HEK293 (cell line): ENCODE measurements around the gene FAM83C.

Experiments used
- CTCF ChIA-PET: fragments of 350-600 bp; formaldehyde crosslinking; extraction: SDS; loops from one replicate; lab custom pipeline; 2021; ENCODE audit warnings: antibody characterized with exemption; lab: Yijun Ruan, JAX
- POLR2A ChIA-PET: fragments of 300-600 bp; formaldehyde crosslinking; extraction: SDS; loops from one replicate; lab custom pipeline; 2020; ENCODE audit warnings: antibody characterized with exemption, inconsistent platforms; lab: Yijun Ruan, JAX
- H3K27ac ChIP-seq: fragments of 200-500 bp; sonication (Bioruptor generic); 2 replicates; pipeline ENCODE4 v1.5.1; 2014; ENCODE audit warnings: low read depth, low read length, control low read depth, inconsistent platforms; ENCODE audit errors: extremely low read depth
- H3K36me3 ChIP-seq, 2 experiments: fragments of 200-500 bp in 1 of 2; sonication (Bioruptor generic) in 1 of 2; 1 replicate in 1 of 2; 2 replicates in 1 of 2; pipeline ENCODE4 v1.5.1; 2014 to 2017; ENCODE audit warnings: inconsistent platforms in 2 of 2, low read length in 2 of 2; ENCODE audit not compliant: control insufficient read depth in 2 of 2, insufficient read depth in 1 of 2
- H3K4me1 ChIP-seq: fragments of 200-500 bp; sonication (Bioruptor generic); 2 replicates; pipeline ENCODE4 v1.5.1; 2014; ENCODE audit warnings: mild to moderate bottlenecking, low read length, inconsistent platforms; ENCODE audit not compliant: control insufficient read depth, insufficient read depth
- H3K4me3 ChIP-seq: 2 replicates; pipeline ENCODE4 v1.5.1; 2011; ENCODE audit warnings: low read depth, mild to moderate bottlenecking, control low read depth, low read length, moderate library complexity
- H3K9me3 ChIP-seq: fragments of 200-500 bp; sonication (Bioruptor generic); 2 replicates; pipeline ENCODE4 v1.5.1; 2014; ENCODE audit warnings: low read depth, low read length, inconsistent platforms; ENCODE audit not compliant: control insufficient read depth, insufficient read depth
- EGR2 ChIP-seq: fragments of 450-650 bp; formaldehyde crosslinking; IDR thresholded peaks from 2 replicates; pipeline ENCODE4 v1.5.1; 2016; ENCODE audit warnings: low read depth, missing biosample characterization, missing genetic modification characterization
- GLIS2 ChIP-seq: fragments of 450-650 bp; formaldehyde crosslinking; IDR thresholded peaks from 2 replicates; pipeline ENCODE4 v1.5.1; 2016; ENCODE audit warnings: missing biosample characterization, missing genetic modification characterization
- HOXA7 ChIP-seq: sonication (generic); formaldehyde crosslinking; IDR thresholded peaks from 2 replicates; pipeline ENCODE4 v1.8.1; 2022; ENCODE audit warnings: missing genetic modification reagents, borderline replicate concordance
- SETDB1 ChIP-seq: IDR thresholded peaks from one replicate; pipeline ENCODE4 v1.6.1; 2017; ENCODE audit warnings: mild to moderate bottlenecking, low read length, moderate library complexity, mixed read lengths; ENCODE audit not compliant: insufficient read length
- ZNF114 ChIP-seq: fragments of 450-650 bp; formaldehyde crosslinking; IDR thresholded peaks from 2 replicates; pipeline ENCODE4 v1.5.0; 2017; ENCODE audit warnings: missing biosample characterization, missing genetic modification characterization
- ZNF132 ChIP-seq: fragments of 450-650 bp; formaldehyde crosslinking; IDR thresholded peaks from 2 replicates; pipeline ENCODE4 v1.5.1; 2017; ENCODE audit warnings: missing biosample characterization, missing genetic modification characterization, borderline replicate concordance
- ZNF138 ChIP-seq: fragments of 450-650 bp; formaldehyde crosslinking; IDR thresholded peaks from 2 replicates; pipeline ENCODE4 v1.5.1; 2016; ENCODE audit warnings: missing biosample characterization, missing genetic modification characterization, borderline replicate concordance
- ZNF16 ChIP-seq: fragments of 450-650 bp; formaldehyde crosslinking; IDR thresholded peaks from 2 replicates; pipeline ENCODE4 v1.5.1; 2016; ENCODE audit warnings: low read depth, missing biosample characterization, missing genetic modification characterization
- ZNF174 ChIP-seq: fragments of 450-650 bp; formaldehyde crosslinking; IDR thresholded peaks from 2 replicates; pipeline ENCODE4 v1.5.0; 2017; ENCODE audit warnings: missing biosample characterization, mild to moderate bottlenecking, missing genetic modification characterization
- ZNF23 ChIP-seq: fragments of 450-650 bp; formaldehyde crosslinking; IDR thresholded peaks from 2 replicates; pipeline ENCODE4 v1.5.1; 2016; ENCODE audit warnings: missing biosample characterization, missing genetic modification characterization, borderline replicate concordance
- ZNF311 ChIP-seq: fragments of 450-650 bp; formaldehyde crosslinking; IDR thresholded peaks from 2 replicates; pipeline ENCODE4 v1.5.1; 2017; ENCODE audit warnings: missing biosample characterization, missing genetic modification characterization, borderline replicate concordance
- ZNF37A ChIP-seq: fragments of 450-650 bp; IDR thresholded peaks from 2 replicates; pipeline ENCODE4 v1.5.1; 2018; ENCODE audit warnings: missing biosample characterization, missing genetic modification characterization
- ZNF544 ChIP-seq: fragments of 450-650 bp; formaldehyde crosslinking; IDR thresholded peaks from 2 replicates; pipeline ENCODE4 v1.5.0; 2017; ENCODE audit warnings: missing biosample characterization, missing genetic modification characterization
- ZNF600 ChIP-seq: fragments of 450-650 bp; formaldehyde crosslinking; IDR thresholded peaks from 2 replicates; pipeline ENCODE4 v1.5.1; 2016; ENCODE audit warnings: missing biosample characterization, missing genetic modification characterization
- ZNF837 ChIP-seq: fragments of 450-650 bp; formaldehyde crosslinking; IDR thresholded peaks from 2 replicates; pipeline ENCODE4 v1.5.1; 2016; ENCODE audit warnings: missing biosample characterization, missing genetic modification characterization
- TF ChIP-seq, protein P1 (sequence below): fragments of 450-650 bp; formaldehyde crosslinking; IDR thresholded peaks from 2 replicates; pipeline ENCODE4 v1.5.1; 2016; ENCODE audit warnings: missing biosample characterization, missing genetic modification characterization
- TF ChIP-seq, protein P2 (sequence below): fragments of 450-650 bp; formaldehyde crosslinking; IDR thresholded peaks from 2 replicates; pipeline ENCODE4 v1.5.1; 2016; ENCODE audit warnings: missing biosample characterization, missing genetic modification characterization
- TF ChIP-seq, protein P3 (sequence below): fragments of 450-650 bp; IDR thresholded peaks from 2 replicates; pipeline ENCODE4 v1.5.1; 2018; ENCODE audit warnings: missing biosample characterization, mild to moderate bottlenecking, missing genetic modification characterization
- TF ChIP-seq, protein P4 (sequence below): fragments of 450-650 bp; formaldehyde crosslinking; IDR thresholded peaks from 2 replicates; pipeline ENCODE4 v1.5.1; 2016; ENCODE audit warnings: missing biosample characterization, missing genetic modification characterization, low read depth

The FAM83C gene

GRCh38 chr20:35305682-35306556, 13.7 kb upstream of the FAM83C start (continued):
- TF ChIP-seq ZNF174 (tag by site-specific recombination), result no peak
- no peak for TF ChIP-seq ZNF37A (tag by site-specific recombination)
- no peak for TF ChIP-seq ZNF837 (tag by site-specific recombination)
- TF ChIP-seq ZNF311 (tag by site-specific recombination), result no peak
- TF ChIP-seq SETDB1, result no peak
- peak; percentile 81 for TF ChIP-seq GLIS2
- TF ChIP-seq ZNF132 (tag by site-specific recombination), result no peak
- no peak for TF ChIP-seq ZNF138 (tag by site-specific recombination)
- no peak for TF ChIP-seq ZNF23 (tag by site-specific recombination)
- TF ChIP-seq, protein P1, sequence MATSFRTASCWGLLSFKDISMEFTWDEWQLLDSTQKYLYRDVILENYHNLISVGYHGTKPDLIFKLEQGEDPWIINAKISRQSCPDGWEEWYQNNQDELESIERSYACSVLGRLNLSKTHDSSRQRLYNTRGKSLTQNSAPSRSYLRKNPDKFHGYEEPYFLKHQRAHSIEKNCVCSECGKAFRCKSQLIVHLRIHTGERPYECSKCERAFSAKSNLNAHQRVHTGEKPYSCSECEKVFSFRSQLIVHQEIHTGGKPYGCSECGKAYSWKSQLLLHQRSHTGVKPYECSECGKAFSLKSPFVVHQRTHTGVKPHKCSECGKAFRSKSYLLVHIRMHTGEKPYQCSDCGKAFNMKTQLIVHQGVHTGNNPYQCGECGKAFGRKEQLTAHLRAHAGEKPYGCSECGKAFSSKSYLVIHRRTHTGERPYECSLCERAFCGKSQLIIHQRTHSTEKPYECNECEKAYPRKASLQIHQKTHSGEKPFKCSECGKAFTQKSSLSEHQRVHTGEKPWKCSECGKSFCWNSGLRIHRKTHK (tag by site-specific recombination), result no peak
- TF ChIP-seq EGR2, result no peak
- TF ChIP-seq ZNF16 (tag by site-specific recombination), result no peak
- peak; percentile 84 for TF ChIP-seq ZNF600 (tag by site-specific recombination)
- TF ChIP-seq HOXA7 (CRISPR knock-in tag), result no peak
- TF ChIP-seq ZNF544 (tag by site-specific recombination), result no peak
- TF ChIP-seq ZNF114 (tag by site-specific recombination), result no peak
- TF ChIP-seq, protein P2, sequence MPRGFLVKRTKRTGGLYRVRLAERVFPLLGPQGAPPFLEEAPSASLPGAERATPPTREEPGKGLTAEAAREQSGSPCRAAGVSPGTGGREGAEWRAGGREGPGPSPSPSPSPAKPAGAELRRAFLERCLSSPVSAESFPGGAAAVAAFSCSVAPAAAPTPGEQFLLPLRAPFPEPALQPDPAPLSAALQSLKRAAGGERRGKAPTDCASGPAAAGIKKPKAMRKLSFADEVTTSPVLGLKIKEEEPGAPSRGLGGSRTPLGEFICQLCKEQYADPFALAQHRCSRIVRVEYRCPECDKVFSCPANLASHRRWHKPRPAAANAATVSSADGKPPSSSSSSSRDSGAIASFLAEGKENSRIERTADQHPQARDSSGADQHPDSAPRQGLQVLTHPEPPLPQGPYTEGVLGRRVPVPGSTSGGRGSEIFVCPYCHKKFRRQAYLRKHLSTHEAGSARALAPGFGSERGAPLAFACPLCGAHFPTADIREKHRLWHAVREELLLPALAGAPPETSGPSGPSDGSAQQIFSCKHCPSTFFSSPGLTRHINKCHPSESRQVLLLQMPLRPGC (tag by site-specific recombination), result peak; percentile 66; the same call in 1 of the 2 replicates
- TF ChIP-seq, protein P3, sequence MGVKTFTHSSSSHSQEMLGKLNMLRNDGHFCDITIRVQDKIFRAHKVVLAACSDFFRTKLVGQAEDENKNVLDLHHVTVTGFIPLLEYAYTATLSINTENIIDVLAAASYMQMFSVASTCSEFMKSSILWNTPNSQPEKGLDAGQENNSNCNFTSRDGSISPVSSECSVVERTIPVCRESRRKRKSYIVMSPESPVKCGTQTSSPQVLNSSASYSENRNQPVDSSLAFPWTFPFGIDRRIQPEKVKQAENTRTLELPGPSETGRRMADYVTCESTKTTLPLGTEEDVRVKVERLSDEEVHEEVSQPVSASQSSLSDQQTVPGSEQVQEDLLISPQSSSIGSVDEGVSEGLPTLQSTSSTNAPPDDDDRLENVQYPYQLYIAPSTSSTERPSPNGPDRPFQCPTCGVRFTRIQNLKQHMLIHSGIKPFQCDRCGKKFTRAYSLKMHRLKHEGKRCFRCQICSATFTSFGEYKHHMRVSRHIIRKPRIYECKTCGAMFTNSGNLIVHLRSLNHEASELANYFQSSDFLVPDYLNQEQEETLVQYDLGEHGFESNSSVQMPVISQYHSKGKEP (tag by site-specific recombination), result no peak
- TF ChIP-seq, all 188 proteins: peak for 37

DNA sequence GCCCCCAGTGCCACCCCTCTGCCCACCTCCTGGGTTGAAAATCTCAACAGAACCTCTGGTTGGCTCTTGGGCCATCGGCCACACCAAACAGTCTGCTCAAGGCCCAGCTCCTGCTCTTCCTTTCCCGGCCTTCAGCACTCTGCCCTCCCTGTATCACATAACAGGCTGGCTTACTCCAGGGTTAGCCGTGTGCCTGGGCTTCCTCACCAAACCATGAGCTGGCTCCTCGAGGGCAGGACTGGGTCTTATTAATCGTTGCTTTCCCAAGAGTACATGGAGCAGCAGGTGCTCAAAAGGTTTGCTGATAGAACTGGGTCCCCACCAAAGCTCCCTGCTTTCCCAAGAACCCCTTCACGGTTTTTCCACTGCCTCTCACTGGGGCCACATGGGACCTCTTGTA, 12.7 kb upstream of the FAM83C start:
- H3K4me3 ChIP-seq, result no peak overlapping the region
- peak; percentile 29; the same call in 1 of the 2 replicates for TF ChIP-seq ZNF600 (tag by site-specific recombination)
- TF ChIP-seq, protein P4, sequence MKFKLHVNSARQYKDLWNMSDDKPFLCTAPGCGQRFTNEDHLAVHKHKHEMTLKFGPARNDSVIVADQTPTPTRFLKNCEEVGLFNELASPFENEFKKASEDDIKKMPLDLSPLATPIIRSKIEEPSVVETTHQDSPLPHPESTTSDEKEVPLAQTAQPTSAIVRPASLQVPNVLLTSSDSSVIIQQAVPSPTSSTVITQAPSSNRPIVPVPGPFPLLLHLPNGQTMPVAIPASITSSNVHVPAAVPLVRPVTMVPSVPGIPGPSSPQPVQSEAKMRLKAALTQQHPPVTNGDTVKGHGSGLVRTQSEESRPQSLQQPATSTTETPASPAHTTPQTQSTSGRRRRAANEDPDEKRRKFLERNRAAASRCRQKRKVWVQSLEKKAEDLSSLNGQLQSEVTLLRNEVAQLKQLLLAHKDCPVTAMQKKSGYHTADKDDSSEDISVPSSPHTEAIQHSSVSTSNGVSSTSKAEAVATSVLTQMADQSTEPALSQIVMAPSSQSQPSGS (tag by site-specific recombination), result no peak
- H3K4me1 ChIP-seq, result no peaks in the 10 kb centered on the region; the same call in 1 of the 2 replicates
- peaks cover 0 to 13% of the 10 kb centered on the region in 2 experiments; a peak in 1 of 3 replicates for H3K36me3 ChIP-seq
- ChIA-PET CTCF (interaction anchor here (0.6 to 13.7 kb wide), 20 partner anchors 8 to 449 kb away, joined by 3 to 236 read pairs (median 6); partner anchors contain the start of genes EIF6 and GDF5), POLR2A (interaction anchor here (1.1 to 3.3 kb wide), 5 partner anchors 13 to 158 kb away, joined by 3 to 15 read pairs (median 14); partner anchors contain the start of genes CEP250, EDEM2 and EIF6)
- H3K9me3 ChIP-seq, result no peaks in the 10 kb centered on the region
- peak overlapping the region; percentile 27; the same call in 1 of the 2 replicates for H3K27ac ChIP-seq
